ENCODE results near the gene ARHGEF1. TPM values are rescaled to one million over a fixed set of nuclear protein-coding genes. Genes with fewer than 3 reads are reported as not detected.
"Not testable (repeated sequence)": the region's sequence is repeated elsewhere in the genome, so short reads cannot be mapped to it uniquely, and the experiment has no call there.

The ARHGEF1 gene
- total and polyA plus RNA-seq, 9 donors = 17.2 to 54.5 (median 47.3) TPM

DNA sequence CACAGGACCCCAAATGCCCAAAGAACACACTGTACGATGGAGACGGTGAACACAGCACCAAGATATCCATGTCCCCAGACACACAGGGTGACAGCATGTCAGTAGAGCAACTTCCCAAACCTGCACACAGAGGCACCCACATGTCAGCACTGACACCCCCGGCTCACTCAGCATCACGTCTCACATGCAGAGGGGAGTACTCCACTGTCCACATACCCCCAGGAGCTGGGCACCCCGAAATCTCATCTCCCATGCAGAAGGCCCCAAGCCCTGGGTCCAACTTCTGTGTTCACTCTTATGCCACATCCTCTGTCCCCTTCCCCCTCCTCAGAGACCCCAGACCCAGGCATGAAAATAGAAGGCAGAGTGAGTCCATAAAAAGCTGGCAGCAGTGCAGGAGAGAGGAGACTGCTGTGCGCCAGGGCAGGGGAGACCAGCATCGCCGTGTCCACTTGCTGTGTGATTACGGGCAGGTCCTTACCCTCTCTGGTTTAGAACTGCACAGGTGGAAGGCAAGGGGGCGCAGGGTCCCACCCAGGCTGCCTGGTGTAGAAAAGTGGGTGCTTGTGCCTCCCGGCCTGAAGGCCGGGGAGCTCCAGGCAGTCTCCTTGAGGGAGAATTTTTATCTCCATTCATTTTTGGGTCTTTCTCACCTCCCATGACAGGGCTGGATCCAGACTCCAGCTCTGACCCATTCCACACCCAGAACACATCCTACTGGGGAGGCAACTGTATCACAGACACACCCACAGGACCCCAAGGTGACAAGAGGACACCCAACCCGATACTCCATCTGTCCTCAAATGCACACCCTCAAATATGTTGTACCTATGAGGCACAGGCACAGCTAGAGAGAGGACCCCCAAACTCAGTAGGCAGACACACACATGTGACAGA lies 28.3 kb downstream of the ARHGEF1 start:
- no peak for DNase-seq
- H3K27ac ChIP-seq (ENCODE audit: low read length) = no peak overlapping the region
- H3K4me3 ChIP-seq (ENCODE audit: low read length) = no peak overlapping the region
- peaks cover 71% of the 10 kb centered on the region for H3K27me3 ChIP-seq (ENCODE audit: control insufficient read depth, insufficient read depth, low read length)
- no peaks in the 10 kb centered on the region for H3K4me1 ChIP-seq (ENCODE audit: control insufficient read depth, insufficient read depth, low read length)
- 64% methylated on average over 6 of the region's 13 CpGs for WGBS (ENCODE audit: insufficient coverage)
- no peaks in the 10 kb centered on the region for H3K9me3 ChIP-seq (replicated peaks; ENCODE audit: control insufficient read depth, low read depth, low read length)
- H3K36me3 ChIP-seq (ENCODE audit: control insufficient read depth, insufficient read depth, low read length) = peaks cover 12% of the 10 kb centered on the region

DNA sequence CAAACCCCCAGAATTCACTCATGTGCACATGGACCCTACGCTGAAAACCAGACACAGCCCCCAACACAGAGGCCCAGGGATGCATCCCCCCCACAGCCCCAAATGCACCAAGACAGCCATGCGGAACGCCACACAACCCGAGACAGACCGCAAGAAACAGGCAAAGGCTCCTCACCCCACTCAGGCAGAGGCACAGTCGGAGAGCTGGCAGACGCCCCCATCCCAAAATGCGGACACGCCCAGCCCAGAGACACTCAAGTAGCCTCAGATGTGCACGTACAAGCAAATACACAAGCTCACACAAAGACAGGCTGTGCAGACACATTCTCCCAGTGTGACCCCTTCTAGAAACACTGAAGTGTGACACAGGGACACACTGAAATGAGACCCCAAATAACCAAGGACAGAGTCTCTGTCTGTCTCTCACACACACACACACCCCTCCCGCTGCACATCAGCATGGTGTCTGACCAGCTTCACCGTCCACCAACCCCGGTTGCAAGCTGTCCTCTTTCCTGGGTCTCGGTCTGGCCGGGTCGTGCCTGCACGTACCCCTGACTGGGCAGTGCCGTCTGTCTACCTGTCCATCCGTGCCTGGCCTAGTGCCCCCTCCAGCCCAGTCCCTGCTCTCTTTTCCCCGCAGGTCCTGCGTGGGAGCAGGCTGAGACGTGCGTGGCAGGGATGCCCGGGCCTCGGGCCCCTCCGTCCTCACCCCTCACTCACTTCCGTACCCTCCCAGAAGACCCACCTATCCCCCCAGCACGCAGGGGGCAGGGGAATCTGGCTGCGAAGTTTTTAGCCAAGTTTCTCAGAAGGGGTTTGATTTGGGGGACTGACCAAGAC lies 29.1 kb downstream of the ARHGEF1 start:
- Histone ChIP-seq H3K36me3 (ENCODE audit: control insufficient read depth, insufficient read depth, low read length) (peaks cover 4% of the 10 kb centered on the region), H3K27ac (ENCODE audit: low read length) (no peak overlapping the region), H3K9me3 (replicated peaks; ENCODE audit: control insufficient read depth, low read depth, low read length) (no peaks in the 10 kb centered on the region), H3K4me1 (ENCODE audit: control insufficient read depth, insufficient read depth, low read length) (no peaks in the 10 kb centered on the region), H3K27me3 (ENCODE audit: control insufficient read depth, insufficient read depth, low read length) (peaks cover 80% of the 10 kb centered on the region), H3K4me3 (ENCODE audit: low read length) (no peak overlapping the region)
- 6% methylated on average over 23 of the region's 29 CpGs for WGBS (ENCODE audit: insufficient coverage)
- DNase-seq = no peak

- no peaks in the 10 kb centered on the region for H3K9me3 ChIP-seq (replicated peaks; ENCODE audit: control insufficient read depth, low read depth, low read length)
- under 1% methylated on average over 37 of the region's 51 CpGs for WGBS (ENCODE audit: insufficient coverage)
- H3K4me3 ChIP-seq (ENCODE audit: low read length) = no peak overlapping the region
- no peaks in the 10 kb centered on the region for H3K4me1 ChIP-seq (ENCODE audit: control insufficient read depth, insufficient read depth, low read length)
- DNase-seq = no peak
- peaks cover 89% of the 10 kb centered on the region for H3K27me3 ChIP-seq (ENCODE audit: control insufficient read depth, insufficient read depth, low read length)
- no peaks in the 10 kb centered on the region for H3K36me3 ChIP-seq (ENCODE audit: control insufficient read depth, insufficient read depth, low read length)
- H3K27ac ChIP-seq (ENCODE audit: low read length) = no peak overlapping the region
Observed at GRCh38 chr19:41912899-41913537, 30.0 kb downstream of the ARHGEF1 start.

- Histone ChIP-seq H3K4me3 (ENCODE audit: low read length) (no peak overlapping the region), H3K27me3 (ENCODE audit: control insufficient read depth, insufficient read depth, low read length) (peaks cover 96% of the 10 kb centered on the region), H3K9me3 (replicated peaks; ENCODE audit: control insufficient read depth, low read depth, low read length) (no peaks in the 10 kb centered on the region), H3K4me1 (ENCODE audit: control insufficient read depth, insufficient read depth, low read length) (no peaks in the 10 kb centered on the region), H3K27ac (ENCODE audit: low read length) (no peak overlapping the region), H3K36me3 (ENCODE audit: control insufficient read depth, insufficient read depth, low read length) (no peaks in the 10 kb centered on the region)
- 5% methylated on average over 21 of the region's 21 CpGs for WGBS (ENCODE audit: insufficient coverage)
- DNase-seq = no peak
Observed at GRCh38 chr19:41913538-41914423, 30.8 kb downstream of the ARHGEF1 start.

DNA sequence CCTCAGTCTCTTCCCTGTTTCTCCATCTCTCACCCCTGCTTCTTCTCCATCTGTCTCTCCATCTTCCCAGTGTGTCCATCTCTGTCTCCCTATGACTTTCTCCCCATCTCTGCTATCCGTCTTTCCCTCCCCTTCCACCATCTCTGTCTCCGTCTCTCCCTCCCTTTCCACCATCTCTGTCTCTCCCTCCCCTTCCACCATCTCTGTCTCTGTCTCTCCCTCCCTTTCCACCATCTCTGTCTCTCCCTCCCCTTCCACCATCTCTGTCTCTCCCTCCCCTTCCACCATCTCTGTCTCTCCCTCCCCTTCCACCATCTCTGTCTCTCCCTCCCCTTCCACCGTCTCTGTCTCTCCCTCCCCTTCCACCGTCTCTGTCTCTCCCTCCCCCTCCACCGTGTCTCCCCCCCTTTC lies 31.4 kb downstream of the ARHGEF1 start:
- DNase-seq; H3K4me3 ChIP-seq (ENCODE audit: low read length); H3K9me3 ChIP-seq (replicated peaks; ENCODE audit: control insufficient read depth, low read depth, low read length); H3K27ac ChIP-seq (ENCODE audit: low read length); H3K36me3 ChIP-seq (ENCODE audit: control insufficient read depth, insufficient read depth, low read length); H3K4me1 ChIP-seq (ENCODE audit: control insufficient read depth, insufficient read depth, low read length): not testable (repeated sequence)
- WGBS (ENCODE audit: insufficient coverage) = no CpG with 5 or more reads among the region's 5 CpGs
- peaks cover 95% of the 10 kb centered on the region for H3K27me3 ChIP-seq (ENCODE audit: control insufficient read depth, insufficient read depth, low read length)

DNA sequence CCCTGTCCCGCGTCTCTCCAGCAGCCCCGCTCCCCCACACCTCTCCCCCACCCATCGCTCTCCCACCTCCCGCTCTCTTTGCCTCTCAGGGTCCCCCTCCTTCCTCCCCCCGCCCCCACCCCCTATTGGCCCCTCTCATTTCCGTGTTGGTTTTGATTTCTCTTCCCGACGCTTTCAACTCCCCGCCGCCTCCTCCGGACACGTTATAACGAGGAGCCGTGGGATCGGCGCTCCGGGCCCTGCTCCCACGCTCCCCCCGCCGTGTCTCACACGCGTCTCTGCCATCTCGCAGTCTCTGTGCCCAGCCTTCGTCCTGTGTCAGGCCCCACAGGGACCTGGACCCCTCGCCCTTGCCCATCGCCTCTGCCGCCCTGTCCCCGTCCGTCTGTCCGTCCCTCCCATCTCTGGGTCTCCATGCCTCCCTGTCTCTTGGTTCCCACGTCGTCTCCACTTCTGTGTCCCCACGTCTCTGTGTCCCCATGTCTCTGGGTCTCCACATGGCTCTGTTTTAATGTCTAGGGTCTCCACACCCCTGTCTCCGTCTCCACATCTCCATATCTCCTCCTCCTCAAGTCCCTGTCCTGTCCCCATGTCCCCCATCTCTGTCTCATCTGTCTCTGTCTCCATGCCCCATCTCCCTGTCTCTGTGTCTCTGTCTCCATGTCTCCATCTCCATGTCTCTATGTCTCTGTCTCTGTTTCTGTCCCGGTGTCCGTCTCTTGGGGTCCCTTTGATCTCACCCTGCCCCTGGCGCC lies 32.2 kb downstream of the ARHGEF1 start:
- H3K4me3 ChIP-seq (ENCODE audit: low read length) = no peak overlapping the region
- no peak overlapping the region for H3K27ac ChIP-seq (ENCODE audit: low read length)
- no peak for DNase-seq
- H3K36me3 ChIP-seq (ENCODE audit: control insufficient read depth, insufficient read depth, low read length) = no peaks in the 10 kb centered on the region
- H3K27me3 ChIP-seq (ENCODE audit: control insufficient read depth, insufficient read depth, low read length) = peaks cover 98% of the 10 kb centered on the region
- WGBS (ENCODE audit: insufficient coverage) = under 1% methylated on average over 34 of the region's 38 CpGs
- H3K9me3 ChIP-seq (replicated peaks; ENCODE audit: control insufficient read depth, low read depth, low read length) = no peaks in the 10 kb centered on the region
- H3K4me1 ChIP-seq (ENCODE audit: control insufficient read depth, insufficient read depth, low read length) = no peaks in the 10 kb centered on the region

- Histone ChIP-seq H3K36me3 (ENCODE audit: control insufficient read depth, insufficient read depth, low read length) (no peaks in the 10 kb centered on the region), H3K4me1 (ENCODE audit: control insufficient read depth, insufficient read depth, low read length) (peaks cover 2% of the 10 kb centered on the region), H3K4me3 (ENCODE audit: low read length) (no peak overlapping the region), H3K27me3 (ENCODE audit: control insufficient read depth, insufficient read depth, low read length) (peaks cover 98% of the 10 kb centered on the region), H3K27ac (ENCODE audit: low read length) (no peak overlapping the region), H3K9me3 (replicated peaks; ENCODE audit: control insufficient read depth, low read depth, low read length) (no peaks in the 10 kb centered on the region)
- DNase-seq = no peak
- 34% methylated on average over 16 of the region's 27 CpGs for WGBS (ENCODE audit: insufficient coverage)
Observed at GRCh38 chr19:41915776-41916414, 32.9 kb downstream of the ARHGEF1 start.

GRCh38 chr19:41917676-41918075 lies 34.7 kb downstream of the ARHGEF1 start:
- no peaks in the 10 kb centered on the region for H3K36me3 ChIP-seq (ENCODE audit: control insufficient read depth, insufficient read depth, low read length)
- no peaks in the 10 kb centered on the region for H3K9me3 ChIP-seq (replicated peaks; ENCODE audit: control insufficient read depth, low read depth, low read length)
- H3K4me3 ChIP-seq (ENCODE audit: low read length) = no peak overlapping the region
- H3K4me1 ChIP-seq (ENCODE audit: control insufficient read depth, insufficient read depth, low read length) = peaks cover 5% of the 10 kb centered on the region
- no peak for DNase-seq
- WGBS (ENCODE audit: insufficient coverage) = 47% methylated on average over 10 of the region's 12 CpGs
- peaks cover 98% of the 10 kb centered on the region for H3K27me3 ChIP-seq (ENCODE audit: control insufficient read depth, insufficient read depth, low read length)
- H3K27ac ChIP-seq (ENCODE audit: low read length) = no peak overlapping the region

Data from muscle of leg (tissue), 11 donors.